A673 (cell line): ENCODE results near the gene NFKBIZ. TPM values are rescaled to one million over a fixed set of nuclear protein-coding genes. Genes with fewer than 3 reads are reported as not detected.

ENCODE experiments used
- BruUV-seq: library from RNA; stranded (reverse); fragments of 400-500 nt; replicated peaks from 2 replicates; lab custom pipeline; 2021; lab: Mats Ljungman, UMichigan
- CTCF ChIA-PET: fragments of 300-600 bp; sonication (Branson Sonifier 250); formaldehyde crosslinking; loops from one replicate; lab custom pipeline; 2022; ENCODE audit warnings: antibody characterized with exemption; lab: Charles Lee
- POLR2A ChIA-PET: fragments of 300-600 bp; sonication (Branson Sonifier 250); formaldehyde crosslinking; loops from one replicate; lab custom pipeline; 2022; ENCODE audit warnings: antibody characterized with exemption; ENCODE audit not compliant: low non-redundant PET; lab: Charles Lee
- DNase-seq: peaks from one replicate; pipeline ENCODE4 v3.0.0-alpha.2; 2015; ENCODE audit warnings: low spot score
- H3K27ac ChIP-seq: fragments of 200-600 bp; sonication (generic); 2 replicates; pipeline ENCODE4 v1.5.1; 2016; ENCODE audit warnings: mixed run types, low read depth, mild to moderate bottlenecking, mixed read lengths, antibody characterized with exemption, low read length; ENCODE audit not compliant: poor library complexity, severe bottlenecking
- H3K27me3 ChIP-seq: fragments of 200-600 bp; sonication (generic); replicated peaks from 2 replicates; pipeline ENCODE4 v1.6.1; 2017; ENCODE audit warnings: mixed run types, low read depth, mild to moderate bottlenecking, mixed read lengths, antibody characterized with exemption, low read length; ENCODE audit not compliant: insufficient read depth, poor library complexity
- H3K36me3 ChIP-seq: fragments of 200-600 bp; sonication (generic); 2 replicates; pipeline ENCODE4 v1.6.1; 2016; ENCODE audit warnings: mixed run types, mild to moderate bottlenecking, mixed read lengths, antibody characterized with exemption, low read length; ENCODE audit not compliant: insufficient read depth, poor library complexity, severe bottlenecking
- H3K4me1 ChIP-seq: fragments of 200-600 bp; sonication (generic); 2 replicates; pipeline ENCODE4 v1.6.1; 2017; ENCODE audit warnings: mixed run types, mild to moderate bottlenecking, mixed read lengths, antibody characterized with exemption, low read length; ENCODE audit not compliant: insufficient read depth, poor library complexity, severe bottlenecking
- H3K4me3 ChIP-seq: fragments of 200-600 bp; sonication (generic); 2 replicates; pipeline ENCODE4 v1.5.1; 2016; ENCODE audit warnings: low read depth, mixed run types, mild to moderate bottlenecking, mixed read lengths, low read length; ENCODE audit not compliant: poor library complexity, severe bottlenecking
- H3K9me3 ChIP-seq: fragments of 200-600 bp; sonication (generic); 2 replicates; pipeline ENCODE4 v1.6.1; 2016; ENCODE audit warnings: mixed run types, low read depth, mild to moderate bottlenecking, mixed read lengths, antibody characterized with exemption, low read length; ENCODE audit not compliant: poor library complexity, severe bottlenecking
- EZH2 ChIP-seq: fragments of 200-600 bp; sonication (generic); IDR thresholded peaks from 2 replicates; pipeline ENCODE4 v1.6.1; 2017; ENCODE audit warnings: borderline replicate concordance, low read depth, mild to moderate bottlenecking, mixed read lengths, antibody characterized with exemption, low read length; ENCODE audit not compliant: poor library complexity, severe bottlenecking
- intact Hi-C: fragments of 100-400 bp; cut with micrococcal nuclease; formaldehyde crosslinking; loops from one replicate; pipeline ENCODE4 v1.10.0; 2022; ENCODE audit not compliant: unreplicated experiment
- total RNA-seq: library from RNA; stranded (reverse); gene quantifications from 2 replicates; pipeline ENCODE4 v1.2.3, GENCODE V29; 2021
- TF ChIP-seq, protein P1 (sequence below): fragments of 300-800, 200-600 bp; sonication (generic); conservative IDR thresholded peaks from 2 replicates; pipeline ENCODE4 v1.5.1; 2017; ENCODE audit warnings: low read depth, mild to moderate bottlenecking, antibody characterized with exemption, low read length, moderate library complexity, mixed read lengths

Gene NFKBIZ
- total RNA-seq, 1 experiment from 2014 or later, result 15.1 TPM

DNA sequence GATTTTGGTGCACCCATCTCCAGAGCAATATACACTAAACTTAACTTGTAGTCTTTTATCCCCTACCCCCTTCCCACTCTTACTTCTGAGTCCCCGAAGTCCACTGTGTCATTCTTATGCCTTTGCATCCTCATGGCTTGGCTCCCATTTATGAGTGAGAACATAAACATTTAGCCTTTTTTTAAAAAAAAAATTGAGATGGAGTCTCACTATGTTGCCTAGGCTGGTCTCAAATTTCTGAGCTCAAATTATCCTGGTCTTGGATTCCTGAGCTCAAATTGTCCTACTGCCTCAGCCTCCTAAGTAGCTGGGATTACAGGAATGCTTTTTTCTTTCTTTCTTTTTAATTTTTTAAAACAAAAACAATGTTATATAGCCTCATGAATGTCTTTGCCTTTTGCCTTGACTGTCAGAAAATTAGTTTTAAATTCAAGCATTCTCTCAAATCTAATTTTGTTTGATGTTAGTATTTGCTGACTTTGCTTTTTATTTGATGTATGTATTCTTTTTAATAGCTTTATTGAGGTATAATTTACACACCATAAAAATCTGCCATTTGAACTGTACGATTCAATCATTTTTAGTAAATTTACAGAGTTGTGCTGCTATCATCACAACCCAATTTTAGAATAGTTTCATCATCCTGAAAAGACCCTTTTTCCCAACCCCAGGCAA is 46.9 kb downstream of the NFKBIZ start:
- no peak for DNase-seq
- intact Hi-C loops, result no loop called here
- no peaks in the 10 kb centered on the region for H3K36me3 ChIP-seq
- no peaks in the 10 kb centered on the region for H3K27me3 ChIP-seq
- H3K9me3 ChIP-seq, result peaks cover 2% of the 10 kb centered on the region
- POLR2A ChIA-PET, result no interaction called here
- CTCF ChIA-PET, result no interaction called here
- TF ChIP-seq EZH2, result no peak
- TF ChIP-seq, protein P1, sequence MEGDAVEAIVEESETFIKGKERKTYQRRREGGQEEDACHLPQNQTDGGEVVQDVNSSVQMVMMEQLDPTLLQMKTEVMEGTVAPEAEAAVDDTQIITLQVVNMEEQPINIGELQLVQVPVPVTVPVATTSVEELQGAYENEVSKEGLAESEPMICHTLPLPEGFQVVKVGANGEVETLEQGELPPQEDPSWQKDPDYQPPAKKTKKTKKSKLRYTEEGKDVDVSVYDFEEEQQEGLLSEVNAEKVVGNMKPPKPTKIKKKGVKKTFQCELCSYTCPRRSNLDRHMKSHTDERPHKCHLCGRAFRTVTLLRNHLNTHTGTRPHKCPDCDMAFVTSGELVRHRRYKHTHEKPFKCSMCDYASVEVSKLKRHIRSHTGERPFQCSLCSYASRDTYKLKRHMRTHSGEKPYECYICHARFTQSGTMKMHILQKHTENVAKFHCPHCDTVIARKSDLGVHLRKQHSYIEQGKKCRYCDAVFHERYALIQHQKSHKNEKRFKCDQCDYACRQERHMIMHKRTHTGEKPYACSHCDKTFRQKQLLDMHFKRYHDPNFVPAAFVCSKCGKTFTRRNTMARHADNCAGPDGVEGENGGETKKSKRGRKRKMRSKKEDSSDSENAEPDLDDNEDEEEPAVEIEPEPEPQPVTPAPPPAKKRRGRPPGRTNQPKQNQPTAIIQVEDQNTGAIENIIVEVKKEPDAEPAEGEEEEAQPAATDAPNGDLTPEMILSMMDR, result no peak
- no peak overlapping the region for H3K4me3 ChIP-seq
- BruUV-seq, result no TSS peak
- H3K27ac ChIP-seq, result no peak overlapping the region
- H3K4me1 ChIP-seq, result no peaks in the 10 kb centered on the region

DNA sequence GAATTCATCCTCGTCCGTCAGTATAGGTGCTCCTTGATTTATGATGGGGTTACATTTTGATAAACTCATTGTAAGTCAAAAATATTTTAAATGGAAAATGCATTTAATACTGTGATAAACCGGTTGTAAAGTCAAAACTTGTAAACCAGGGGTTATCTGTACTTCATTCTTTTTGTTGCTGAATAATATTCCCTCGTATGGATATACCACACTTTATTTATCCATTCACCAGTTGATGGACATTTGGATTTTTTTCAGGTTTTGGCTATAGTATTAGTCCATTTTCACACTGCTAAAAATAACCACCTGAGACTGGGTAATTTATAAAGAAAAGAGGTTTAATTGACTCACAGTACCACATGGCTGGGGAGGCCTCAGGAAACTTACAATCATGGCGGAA is 47.7 kb downstream of the NFKBIZ start:
- TF ChIP-seq EZH2, result no peak
- TF ChIP-seq, protein P1, result no peak
- Histone ChIP-seq H3K4me3 (no peak overlapping the region), H3K27me3 (no peaks in the 10 kb centered on the region), H3K9me3 (peaks cover 2% of the 10 kb centered on the region), H3K27ac (no peak overlapping the region), H3K36me3 (no peaks in the 10 kb centered on the region), H3K4me1 (no peaks in the 10 kb centered on the region)
- no TSS peak for BruUV-seq
- ChIA-PET CTCF (no interaction called here), POLR2A (no interaction called here)
- intact Hi-C loops, result no loop called here
- no peak for DNase-seq

DNA sequence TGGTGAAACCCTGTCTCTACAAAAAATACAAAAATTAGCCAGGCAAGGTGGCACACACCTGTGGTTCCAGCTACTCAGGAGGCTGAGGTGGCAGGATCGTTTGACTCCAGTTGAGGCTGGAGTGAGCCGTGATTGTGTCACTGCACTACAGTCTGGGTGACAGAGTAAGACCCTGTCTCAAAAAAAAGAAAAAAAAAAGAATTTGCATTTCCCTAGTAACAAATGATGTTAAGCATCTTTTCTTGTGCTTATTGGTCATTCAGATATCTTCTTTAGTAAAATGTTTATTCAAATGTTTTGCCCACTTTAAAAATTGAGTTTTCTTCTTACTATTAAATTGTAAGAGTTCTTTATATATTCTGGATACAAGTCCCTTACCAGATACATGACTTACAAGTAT is 48.7 kb downstream of the NFKBIZ start:
- peaks cover 2% of the 10 kb centered on the region for H3K9me3 ChIP-seq
- BruUV-seq, result no TSS peak
- CTCF ChIA-PET, result no interaction called here
- no peaks in the 10 kb centered on the region for H3K4me1 ChIP-seq
- H3K4me3 ChIP-seq, result no peak overlapping the region
- TF ChIP-seq EZH2, result no peak
- TF ChIP-seq, protein P1, result no peak
- H3K36me3 ChIP-seq, result no peaks in the 10 kb centered on the region
- H3K27me3 ChIP-seq, result no peaks in the 10 kb centered on the region
- POLR2A ChIA-PET, result no interaction called here
- intact Hi-C loops, result no loop called here
- no peak overlapping the region for H3K27ac ChIP-seq
- no peak for DNase-seq
